Prostate gland (tissue), 2 donors: ENCODE measurements around the gene RACK1. TPM values are rescaled to one million over a fixed set of nuclear protein-coding genes. Genes with fewer than 3 reads are reported as not detected.
"Not testable (repeated sequence)": the region's sequence is repeated elsewhere in the genome, so short reads cannot be mapped to it uniquely, and the experiment has no call there.

ENCODE experiments used
- DNase-seq: peaks from one replicate; pipeline ENCODE4 v3.0.0-alpha.2; 2019; ENCODE audit warnings: low spot score
- H3K27ac ChIP-seq, 2 donors: fragments of 200-600 bp; sonication (generic); 2 replicates each; pipeline ENCODE4 v1.5.1; 2017 to 2019
- H3K27me3 ChIP-seq: fragments of 200-600 bp; sonication (generic); replicated peaks from 2 replicates; pipeline ENCODE4 v1.5.1; 2019; ENCODE audit not compliant: insufficient read depth
- H3K36me3 ChIP-seq, 2 donors: fragments of 200-600 bp; sonication (generic); 1 replicate in 1 of 2; 2 replicates in 1 of 2; pipeline versions ENCODE4 v1.5.1 to v1.8.1; 2017 to 2019
- H3K4me1 ChIP-seq: fragments of 200-600 bp; sonication (generic); replicated peaks from 2 replicates; pipeline ENCODE4 v1.5.1; 2019
- H3K4me3 ChIP-seq, 2 donors: fragments of 200-600 bp; sonication (generic); 2 replicates each; pipeline ENCODE4 v1.5.1; 2017 to 2019
- H3K9me3 ChIP-seq: fragments of 200-600 bp; sonication (generic); 2 replicates; pipeline ENCODE4 v1.5.1; 2017
- POLR2A ChIP-seq: fragments of 450-650 bp; IDR thresholded peaks from one replicate; pipeline ENCODE4 v1.6.1; 2016; ENCODE audit warnings: antibody characterized with exemption, mild to moderate bottlenecking
- POLR2AphosphoS5 ChIP-seq: sonication (generic); formaldehyde crosslinking; IDR thresholded peaks from one replicate; pipeline ENCODE4 v1.6.1; 2017; ENCODE audit warnings: antibody characterized with exemption
- WGBS: methylation state at CpG from one replicate; pipeline ENCODE4 v1.1.5; 2018; 5-methylcytosine and 5-hydroxymethylcytosine counted together
- intact Hi-C: fragments of 100-400 bp; cut with DNase I; formaldehyde crosslinking; loops from one replicate; pipeline ENCODE4 v1.14.2; 2022
- total RNA-seq, 2 donors: library from RNA; depleted of rRNA; stranded (reverse); fragments of >200 nt; gene quantifications; one replicate each; pipeline ENCODE4 v1.1.0, GENCODE V29; 2016
- TF ChIP-seq, protein P1 (sequence below), 4 experiments: fragments of 200-600 bp in 2 of 4; fragments of 450-650 bp in 2 of 4; sonication (generic) in 2 of 4; IDR thresholded peaks; 1 replicate in 3 of 4; 2 replicates in 1 of 4; pipeline ENCODE4 v1.5.1; 2016 to 2019; ENCODE audit warnings: antibody characterized with exemption in 4 of 4, mild to moderate bottlenecking in 2 of 4, moderate library complexity in 2 of 4

Gene RACK1
- 1,000 to 10,000 TPM; 2,058 to 4,360 TPM for total RNA-seq

DNA sequence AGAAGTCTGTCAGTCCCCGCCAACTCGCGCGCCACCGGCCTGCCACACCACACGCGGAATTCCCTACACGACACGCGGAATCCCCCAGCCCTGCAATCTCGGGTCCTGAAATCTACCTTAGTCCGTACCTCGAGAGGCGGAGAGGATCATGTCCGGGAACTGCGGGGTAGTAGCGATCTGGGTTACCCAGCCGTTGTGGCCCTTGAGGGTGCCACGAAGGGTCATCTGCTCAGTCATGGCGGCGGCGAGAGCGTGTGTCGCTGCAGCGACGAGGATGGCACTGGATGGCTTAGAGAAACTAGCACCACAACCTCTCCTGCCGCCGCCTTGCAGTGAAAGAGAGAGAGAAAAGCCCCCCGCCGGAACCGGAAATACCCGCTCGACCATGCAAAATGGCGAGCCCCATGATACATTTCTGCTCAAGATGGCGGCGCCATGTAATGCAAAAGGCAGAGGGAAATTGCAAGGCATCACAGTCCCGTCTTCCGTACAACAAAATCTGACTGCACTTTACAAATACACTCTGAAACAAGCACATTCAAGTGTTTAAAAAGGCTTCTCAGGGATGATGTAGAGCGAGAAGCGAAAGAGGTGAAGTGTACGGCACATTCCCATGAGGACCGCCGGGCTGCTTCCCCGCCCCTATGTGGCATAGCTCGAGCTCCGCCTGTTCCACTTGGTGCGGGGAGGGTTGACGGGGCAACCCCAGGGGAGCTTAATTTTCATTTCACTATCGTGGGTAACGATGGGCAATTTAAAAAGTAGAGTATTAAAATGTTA lies at the start of gene RACK1:
Gene RACK1 (minus strand): TSS at position 343 of the 780 bp plus-strand sequence. CDS start 106 bp downstream, at position 237.
- H3K4me3 ChIP-seq: peak within 1 kb of the TSS; percentile 57 to 67
- peak within 1 kb of the TSS; percentile 77 to 92 for H3K27ac ChIP-seq
- H3K4me1 ChIP-seq: peaks cover 13% of the 10 kb centered on the region
- no peaks in the 10 kb centered on the region for H3K9me3 ChIP-seq
- 1% methylated on average over 50 of the region's 50 CpGs for WGBS
- peak; percentile 88 for DNase-seq
- intact Hi-C loops: loop anchor here (2.0 to 10.0 kb wide), 3 partner anchors 21 to 439 kb away; partner anchors contain the start of genes MGAT1, TRIM41 and ZFP62
- H3K27me3 ChIP-seq: no peaks in the 10 kb centered on the region
- TF ChIP-seq, protein P1, sequence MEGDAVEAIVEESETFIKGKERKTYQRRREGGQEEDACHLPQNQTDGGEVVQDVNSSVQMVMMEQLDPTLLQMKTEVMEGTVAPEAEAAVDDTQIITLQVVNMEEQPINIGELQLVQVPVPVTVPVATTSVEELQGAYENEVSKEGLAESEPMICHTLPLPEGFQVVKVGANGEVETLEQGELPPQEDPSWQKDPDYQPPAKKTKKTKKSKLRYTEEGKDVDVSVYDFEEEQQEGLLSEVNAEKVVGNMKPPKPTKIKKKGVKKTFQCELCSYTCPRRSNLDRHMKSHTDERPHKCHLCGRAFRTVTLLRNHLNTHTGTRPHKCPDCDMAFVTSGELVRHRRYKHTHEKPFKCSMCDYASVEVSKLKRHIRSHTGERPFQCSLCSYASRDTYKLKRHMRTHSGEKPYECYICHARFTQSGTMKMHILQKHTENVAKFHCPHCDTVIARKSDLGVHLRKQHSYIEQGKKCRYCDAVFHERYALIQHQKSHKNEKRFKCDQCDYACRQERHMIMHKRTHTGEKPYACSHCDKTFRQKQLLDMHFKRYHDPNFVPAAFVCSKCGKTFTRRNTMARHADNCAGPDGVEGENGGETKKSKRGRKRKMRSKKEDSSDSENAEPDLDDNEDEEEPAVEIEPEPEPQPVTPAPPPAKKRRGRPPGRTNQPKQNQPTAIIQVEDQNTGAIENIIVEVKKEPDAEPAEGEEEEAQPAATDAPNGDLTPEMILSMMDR (IDR thresholded peaks at IDR 0.05): no peak
- TF ChIP-seq POLR2A (peak; percentile 30), POLR2AphosphoS5 (peak; percentile 83)
- H3K36me3 ChIP-seq: peaks cover 5 to 25% of the 10 kb centered on the region in 2 donors

DNA sequence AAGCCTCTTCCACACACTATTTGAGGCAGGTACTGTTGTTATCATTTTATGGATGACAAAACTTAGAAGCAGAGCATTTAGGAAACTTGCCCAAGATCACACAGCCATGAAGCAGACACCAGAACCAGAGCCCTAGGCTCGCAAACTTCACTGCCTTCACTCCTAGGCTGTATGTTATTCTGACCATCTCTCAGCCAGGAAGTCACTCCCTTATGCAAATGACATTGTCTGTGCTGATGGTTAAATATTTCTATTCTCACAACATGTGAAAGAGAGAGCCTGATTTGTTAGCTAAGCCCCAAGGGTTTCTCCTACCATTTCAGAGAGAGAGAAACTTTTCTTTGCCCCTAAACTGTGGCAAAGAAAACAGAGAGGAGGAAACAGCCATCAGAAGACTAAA lies 43.6 kb upstream of the RACK1 start:
- H3K4me1 ChIP-seq, H3K9me3 ChIP-seq, H3K4me3 ChIP-seq, intact Hi-C loops, H3K36me3 ChIP-seq, H3K27me3 ChIP-seq, H3K27ac ChIP-seq, DNase-seq: not testable (repeated sequence)
- 71% methylated on average over 1 of the region's 1 CpG for WGBS

DNA sequence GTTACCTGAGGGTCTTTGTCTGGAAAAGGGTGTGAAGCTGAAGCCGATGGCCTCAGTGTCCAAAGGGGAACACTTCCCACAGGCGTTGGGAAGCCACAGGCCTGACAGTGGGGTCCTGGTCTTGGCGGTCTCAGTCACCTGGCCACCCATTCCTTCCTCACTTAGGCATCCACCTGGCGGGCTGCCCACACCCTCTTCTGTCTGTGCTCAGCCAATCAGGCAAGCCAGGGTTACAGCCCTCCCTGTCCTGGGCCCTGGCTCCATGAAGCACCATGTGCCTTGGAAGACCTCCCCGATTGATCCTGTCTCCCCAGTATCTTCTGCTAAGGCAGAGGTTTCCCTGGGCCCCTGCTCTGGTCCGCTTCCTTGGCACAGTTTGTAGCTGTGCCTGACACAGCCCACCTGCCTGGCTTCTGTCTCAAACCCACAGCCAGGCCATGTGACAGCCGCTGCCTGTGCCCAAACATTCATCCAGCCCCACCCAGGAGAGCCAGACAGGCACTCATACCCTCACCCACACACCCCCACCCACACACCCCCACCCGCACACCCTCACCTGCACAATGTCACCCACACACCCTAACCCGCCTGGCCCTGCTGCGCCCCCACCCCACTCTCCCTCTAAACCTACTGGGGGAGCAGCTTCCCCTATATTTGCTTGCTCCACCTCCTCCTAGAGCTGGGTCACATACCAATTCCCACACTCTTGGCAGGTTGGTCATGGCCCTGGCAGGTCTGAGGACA lies 42.4 kb upstream of the RACK1 start:
- DNase-seq, H3K9me3 ChIP-seq, H3K4me1 ChIP-seq, H3K27ac ChIP-seq, intact Hi-C loops, H3K27me3 ChIP-seq, H3K4me3 ChIP-seq, H3K36me3 ChIP-seq: not testable (repeated sequence)
- 91% methylated on average over 10 of the region's 10 CpGs for WGBS

DNA sequence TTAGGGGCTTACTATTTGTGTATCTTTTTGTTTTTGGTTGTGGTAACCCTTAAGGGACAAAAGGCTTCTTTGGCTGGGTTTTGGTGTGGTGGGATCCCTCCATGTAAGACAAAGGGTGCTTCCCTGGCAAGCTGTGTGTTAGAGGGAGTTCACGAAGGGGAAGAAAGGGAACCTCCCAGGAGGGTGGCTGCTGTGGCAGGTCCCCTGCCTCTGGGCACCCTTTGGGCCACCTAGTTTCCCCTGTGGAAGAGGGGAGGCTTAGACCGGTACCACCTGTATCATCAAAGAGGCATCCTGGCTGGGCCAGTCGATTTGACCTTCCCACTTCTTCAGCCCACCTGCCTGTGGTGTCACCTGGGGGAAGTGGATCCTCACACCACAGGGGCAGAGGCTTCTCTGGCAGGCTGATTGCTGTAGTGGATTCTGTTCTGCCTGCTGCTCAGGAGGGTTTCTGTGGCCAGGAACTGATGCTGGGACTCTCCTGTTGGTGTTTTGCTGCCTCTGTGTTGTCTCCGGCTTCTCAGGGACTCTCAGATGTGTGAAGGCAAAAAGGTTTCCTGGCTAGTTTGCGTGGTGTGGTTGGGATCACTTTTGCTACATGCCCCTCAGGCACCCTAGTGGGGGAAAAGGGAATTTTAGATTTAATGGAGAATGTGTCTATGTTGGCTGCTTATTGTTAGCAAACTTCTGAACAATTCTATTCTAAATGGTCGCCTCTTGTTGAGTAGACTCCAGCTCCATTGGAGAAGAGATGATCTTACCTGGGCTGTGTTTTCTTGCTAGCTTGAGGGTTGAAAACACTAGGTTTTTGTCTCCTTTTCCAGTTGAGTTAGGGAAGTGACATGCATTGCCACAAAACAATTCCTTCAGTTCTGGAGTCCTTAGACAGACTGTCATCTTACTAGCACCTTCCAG lies 40.4 kb upstream of the RACK1 start:
- intact Hi-C loops, H3K27ac ChIP-seq, H3K27me3 ChIP-seq, DNase-seq, H3K36me3 ChIP-seq, H3K4me1 ChIP-seq, H3K9me3 ChIP-seq, H3K4me3 ChIP-seq: not testable (repeated sequence)
- 76% methylated on average over 3 of the region's 6 CpGs for WGBS

DNA sequence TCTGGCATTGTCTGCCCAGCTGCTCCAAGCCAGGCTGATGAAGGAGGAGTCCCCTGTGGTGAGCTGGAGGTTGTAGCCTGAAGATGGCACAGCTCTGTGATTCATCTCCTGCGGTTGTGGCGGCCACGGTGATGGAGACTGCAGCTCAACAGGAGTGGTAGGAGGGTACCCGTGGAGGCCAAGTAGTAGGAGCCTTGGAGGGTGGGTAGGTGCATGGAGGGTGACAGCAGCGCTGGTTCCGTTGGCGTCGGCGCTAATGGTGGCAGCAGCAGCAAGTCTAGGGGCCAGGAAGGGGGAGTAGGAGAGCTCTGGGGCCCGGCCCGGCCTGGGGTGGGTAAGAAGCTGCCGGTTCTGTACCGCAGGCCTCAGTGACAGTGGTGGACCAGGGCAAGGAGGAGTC lies 39.6 kb upstream of the RACK1 start:
- no peaks in the 10 kb centered on the region for H3K36me3 ChIP-seq
- WGBS: 73% methylated on average over 13 of the region's 13 CpGs
- no peaks in the 10 kb centered on the region for H3K4me1 ChIP-seq
- H3K27ac ChIP-seq: no peak overlapping the region
- DNase-seq: no peak
- intact Hi-C loops: no loop called here
- H3K4me3 ChIP-seq: no peak overlapping the region
- no peak for TF ChIP-seq POLR2AphosphoS5
- TF ChIP-seq, protein P1 (IDR thresholded peaks at IDR 0.05): no peak
- no peak for TF ChIP-seq POLR2A
- no peaks in the 10 kb centered on the region for H3K9me3 ChIP-seq
- H3K27me3 ChIP-seq: no peaks in the 10 kb centered on the region

DNA sequence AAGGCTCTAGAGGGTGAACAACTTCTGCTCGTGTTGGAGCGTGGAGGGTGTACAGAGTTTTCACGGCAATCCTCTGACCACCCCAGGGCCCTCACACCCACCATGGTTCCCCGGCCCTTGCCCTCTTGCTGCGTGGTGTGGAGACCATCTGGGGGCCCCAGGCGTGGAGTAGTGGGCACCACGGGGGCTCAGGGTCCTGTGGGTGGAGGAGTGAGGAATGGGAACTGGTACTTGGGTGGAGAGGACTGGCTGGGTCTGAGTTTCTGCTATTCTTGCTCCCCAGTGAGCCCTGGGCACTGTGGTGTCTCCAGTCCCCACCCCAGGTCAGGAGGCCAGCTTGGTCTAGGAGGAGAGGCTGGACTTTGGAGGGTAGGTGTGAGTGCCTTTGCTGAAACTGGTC lies 39.2 kb upstream of the RACK1 start:
- H3K9me3 ChIP-seq: no peaks in the 10 kb centered on the region
- TF ChIP-seq POLR2AphosphoS5: no peak
- TF ChIP-seq, protein P1 (IDR thresholded peaks at IDR 0.05): no peak
- intact Hi-C loops: no loop called here
- H3K4me3 ChIP-seq: no peak overlapping the region
- no peaks in the 10 kb centered on the region for H3K36me3 ChIP-seq
- DNase-seq: no peak
- H3K4me1 ChIP-seq: no peaks in the 10 kb centered on the region
- H3K27me3 ChIP-seq: no peaks in the 10 kb centered on the region
- H3K27ac ChIP-seq: no peak overlapping the region
- WGBS: 95% methylated on average over 7 of the region's 7 CpGs

DNA sequence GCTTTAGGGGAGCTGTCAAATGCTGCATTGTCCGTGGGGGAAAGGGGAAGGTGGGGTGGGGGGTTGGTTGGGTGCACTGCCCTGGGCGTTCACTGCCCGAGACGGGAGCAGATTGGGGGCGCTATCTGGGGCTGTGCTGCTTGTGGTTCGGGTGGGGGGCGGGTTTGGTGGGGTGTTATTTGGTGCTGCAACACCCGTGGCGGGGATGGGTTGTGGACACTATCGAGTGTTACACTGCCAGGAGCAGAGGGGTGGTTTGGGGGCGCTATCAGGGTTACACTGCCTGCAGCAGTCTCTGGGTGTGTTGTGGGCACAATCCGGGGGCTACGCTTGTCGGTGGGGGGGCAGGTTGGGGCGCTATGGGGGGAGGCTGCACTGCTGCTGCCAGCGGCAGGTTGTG lies 38.7 kb upstream of the RACK1 start:
- H3K36me3 ChIP-seq, H3K9me3 ChIP-seq, H3K4me3 ChIP-seq, intact Hi-C loops, H3K27me3 ChIP-seq, H3K4me1 ChIP-seq, DNase-seq, H3K27ac ChIP-seq: not testable (repeated sequence)
- 96% methylated on average over 10 of the region's 16 CpGs for WGBS
